NCI-H510A treated with DMSO at 0.1 percent for 48 hours (cell line): ENCODE measurements around the gene CPZ.
"Not testable (repeated sequence)": the region's sequence is repeated elsewhere in the genome, so short reads cannot be mapped to it uniquely, and the experiment has no call there.

Experiments used
- DNase-seq: peaks from one replicate; lab custom pipeline; 2025; lab: John Stamatoyannopoulos, UW

Gene CPZ

DNA sequence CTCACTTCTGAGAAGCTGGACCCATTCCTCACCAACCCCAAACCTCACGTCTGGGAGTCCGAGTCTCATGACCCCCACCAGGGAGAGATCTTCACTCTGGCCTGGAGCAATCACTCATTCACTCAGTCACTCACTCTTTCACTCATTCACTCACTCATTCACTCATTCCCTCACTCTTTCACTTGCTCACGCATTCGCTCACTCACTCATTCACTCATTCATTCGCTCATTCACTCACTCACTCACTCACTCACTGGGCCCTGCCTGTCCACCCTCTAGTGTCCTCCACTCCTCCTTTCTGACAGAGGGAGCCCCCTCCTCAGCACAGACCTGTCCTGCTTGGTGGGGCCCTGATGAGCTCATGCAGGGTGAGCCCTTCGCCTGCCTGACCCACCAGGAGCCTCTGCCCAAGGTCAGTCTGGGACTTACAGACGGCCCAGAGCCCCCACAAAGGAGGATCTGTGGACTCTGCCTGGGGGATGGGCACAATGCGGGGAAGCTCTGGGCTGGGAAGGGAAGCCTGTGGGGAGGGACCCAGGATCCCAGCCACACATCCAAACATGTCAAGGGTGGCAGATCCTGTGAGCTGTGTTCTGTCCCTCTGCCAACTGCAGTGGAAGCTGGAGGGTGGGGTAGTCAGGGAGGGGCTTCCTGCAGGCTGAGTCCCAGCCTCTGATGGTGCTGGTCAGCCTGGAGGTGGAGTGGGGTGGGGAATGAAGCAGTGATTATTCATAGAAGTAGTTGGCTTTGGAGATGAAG lies 18.5 kb downstream of the CPZ start:
- DNase-seq: no peak

DNA sequence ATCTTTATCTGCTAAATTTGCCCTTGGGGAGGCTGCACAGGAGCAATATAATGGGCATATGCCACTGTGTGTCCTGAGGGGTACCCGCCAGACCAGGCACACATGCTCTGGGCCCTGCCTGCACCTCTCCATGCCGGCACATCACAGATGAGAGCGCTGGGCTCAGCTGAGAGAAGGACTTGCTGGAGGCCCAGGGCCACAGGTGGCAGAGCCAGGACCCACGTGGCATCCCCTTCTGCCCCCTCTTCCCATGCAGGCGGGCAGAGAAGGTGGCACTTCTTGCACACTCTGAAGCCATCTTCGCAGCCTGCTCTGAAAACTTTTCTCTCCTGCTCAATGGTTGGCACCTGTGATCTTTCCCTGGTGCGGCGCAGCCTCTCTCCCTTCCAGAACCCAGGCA lies 20.1 kb downstream of the CPZ start:
- DNase-seq: no peak

DNA sequence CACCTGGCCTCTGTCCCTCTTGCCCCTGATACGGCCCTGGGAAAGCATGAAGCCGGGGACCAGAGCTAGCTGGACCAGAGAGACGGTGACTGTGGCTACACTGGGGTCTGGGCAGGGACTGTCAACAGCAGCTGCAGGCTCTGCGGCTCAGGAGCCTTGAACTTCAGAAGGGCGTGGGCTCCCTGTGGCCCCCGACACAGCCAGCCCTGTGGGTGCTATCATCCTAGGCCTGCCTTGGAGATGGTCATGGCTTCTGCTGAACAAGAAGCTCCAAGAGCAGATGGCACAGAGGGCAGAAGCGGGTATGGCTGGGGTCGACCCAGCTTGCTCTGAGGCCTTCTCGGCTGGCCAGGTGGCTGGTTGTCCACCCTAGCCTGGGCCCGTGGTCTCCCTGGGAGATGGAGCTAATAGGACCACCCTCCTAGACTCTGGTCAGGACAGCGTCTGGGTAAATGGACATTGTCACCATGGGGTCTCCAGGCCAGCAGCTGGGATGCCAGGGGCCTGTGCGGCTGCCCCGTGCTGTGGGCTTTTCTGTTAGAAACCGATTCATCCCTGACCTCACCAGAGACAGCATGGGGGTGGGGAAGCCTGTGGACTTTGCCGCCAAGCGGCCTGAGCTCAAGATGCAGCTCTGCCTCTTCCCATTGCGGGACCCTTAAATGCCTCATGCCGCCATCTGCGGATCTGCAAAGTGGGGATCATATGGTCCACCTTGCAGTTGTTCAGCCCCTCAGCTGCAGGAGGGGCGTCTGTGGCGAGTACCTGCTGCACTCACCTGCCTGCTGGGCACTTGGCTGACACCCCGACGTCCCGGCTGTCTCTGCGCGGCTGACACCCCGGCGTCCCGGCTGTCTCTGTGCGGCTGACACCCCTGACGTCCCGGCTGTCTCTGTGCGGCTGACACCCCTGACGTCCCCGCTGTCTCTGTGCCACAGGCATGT lies 21.1 kb downstream of the CPZ start:
- no peak for DNase-seq

DNA sequence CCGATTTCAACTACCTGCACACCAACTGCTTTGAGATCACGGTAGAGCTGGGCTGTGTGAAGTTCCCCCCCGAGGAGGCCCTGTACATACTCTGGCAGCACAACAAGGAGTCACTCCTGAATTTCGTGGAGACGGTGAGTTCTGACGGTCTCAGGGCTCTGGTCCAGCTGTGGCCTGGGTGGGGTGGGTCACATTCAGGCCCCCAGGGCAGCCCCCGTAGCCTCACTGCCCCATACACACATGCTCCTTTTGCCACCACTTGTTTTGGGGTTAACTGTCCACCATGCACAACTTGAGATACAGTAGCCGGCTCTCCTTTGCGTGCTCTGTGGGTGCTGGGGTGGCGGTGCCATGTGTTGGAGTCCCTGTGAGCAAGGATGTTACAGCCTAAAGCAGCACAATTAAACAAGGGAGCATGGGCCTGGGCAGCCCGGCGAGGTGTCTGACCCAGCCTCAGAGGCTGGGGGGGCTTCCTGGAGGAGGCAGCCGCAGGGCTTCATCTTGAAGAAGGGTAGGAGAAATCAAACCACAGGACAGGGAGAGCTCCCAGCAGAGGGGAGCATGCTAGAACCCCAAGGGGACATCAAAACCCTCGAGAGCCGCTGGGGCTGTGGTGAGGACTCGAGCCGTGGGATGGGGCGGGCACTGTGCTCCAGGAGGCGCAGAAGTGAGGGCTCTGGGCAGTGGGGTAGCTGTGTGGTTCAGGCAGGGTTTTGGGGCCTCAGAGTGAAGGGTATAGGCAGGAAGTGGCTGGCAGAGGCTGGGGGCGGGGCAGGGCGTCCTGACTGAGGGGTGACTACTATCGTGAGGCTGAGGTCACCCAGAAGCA lies 22.0 kb downstream of the CPZ start:
- DNase-seq: no peak

DNA sequence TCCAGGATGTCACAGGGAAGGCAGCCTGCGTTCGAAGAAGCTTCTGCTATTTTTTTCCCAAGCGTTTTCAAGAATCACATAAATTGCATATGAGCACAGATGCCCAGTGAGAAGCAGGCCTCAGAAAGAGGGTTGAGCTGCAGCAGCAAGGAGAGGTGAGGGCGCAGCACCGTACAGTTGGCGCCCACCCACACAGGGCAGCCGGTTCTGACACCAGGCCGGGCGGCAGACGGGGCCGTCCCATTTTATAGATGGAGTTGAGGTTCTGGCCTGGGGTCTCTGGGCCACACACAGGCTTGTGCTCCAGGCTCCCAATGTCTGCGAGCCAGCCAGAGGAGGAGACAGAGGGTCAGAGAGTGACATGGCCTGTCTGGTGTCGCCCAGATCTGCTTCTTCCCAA lies 22.8 kb downstream of the CPZ start:
- DNase-seq: no peak

DNA sequence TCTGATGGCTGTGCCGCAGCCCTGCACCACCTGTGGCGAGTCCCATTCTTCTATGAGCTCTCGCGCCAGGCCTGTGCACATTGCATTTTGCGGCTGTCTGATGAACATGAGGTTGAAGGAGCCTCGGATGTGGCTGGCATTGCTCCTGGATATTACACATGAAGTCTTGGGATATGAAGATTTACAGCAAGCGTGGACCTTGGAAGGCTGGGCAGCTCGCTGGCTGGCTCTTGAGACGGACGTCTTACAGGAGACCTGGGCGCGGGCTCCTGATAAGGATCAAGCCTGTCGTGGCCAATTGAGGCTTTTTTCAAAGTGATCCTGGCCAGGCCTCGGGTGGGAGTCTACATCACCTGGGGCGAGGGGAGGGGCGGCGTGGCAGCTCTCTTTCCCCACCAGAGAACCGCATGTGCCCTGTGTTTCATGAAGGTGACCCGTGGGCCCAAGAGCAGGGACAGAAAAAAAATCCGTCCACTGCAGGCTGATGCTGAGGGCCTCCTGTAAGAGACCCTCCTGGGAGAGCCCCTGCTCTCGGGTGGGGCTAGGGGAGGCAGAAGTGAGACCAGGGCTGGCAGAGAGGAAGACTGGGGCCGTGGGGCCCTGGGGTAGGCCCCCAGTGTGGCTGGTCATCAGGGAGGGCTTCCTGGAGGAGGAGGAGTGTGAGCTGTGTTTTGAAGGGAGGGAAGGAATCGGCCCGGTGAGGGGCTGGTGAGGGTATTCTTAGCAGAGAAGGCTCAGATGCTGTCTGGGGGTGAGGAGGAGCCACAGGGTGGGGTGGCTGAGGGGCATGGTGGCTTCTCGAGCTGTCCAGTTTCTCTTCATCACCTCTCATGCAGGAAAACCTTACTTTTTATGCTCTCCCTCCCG lies 23.6 kb downstream of the CPZ start:
- no peak for DNase-seq

DNA sequence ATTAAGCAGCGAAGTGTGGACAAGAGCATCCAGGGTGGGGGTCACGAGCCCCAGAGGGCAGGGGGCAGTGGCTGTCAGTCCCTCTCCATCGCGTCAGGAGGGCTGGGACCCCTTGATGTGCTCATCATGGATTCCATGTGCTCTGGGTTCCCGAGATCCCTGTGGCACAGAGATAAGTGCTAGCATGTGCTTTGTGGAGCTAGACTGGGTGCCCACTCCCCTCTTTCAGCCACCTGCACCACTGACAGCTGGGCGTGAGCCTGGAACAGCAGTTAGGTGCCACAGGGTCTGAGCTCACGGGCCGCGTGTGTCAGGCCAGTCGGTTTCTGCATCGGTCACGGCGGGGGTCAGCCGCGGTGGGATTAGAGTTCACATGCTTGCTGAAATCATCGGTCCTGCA lies 24.3 kb downstream of the CPZ start:
- DNase-seq: no peak

DNA sequence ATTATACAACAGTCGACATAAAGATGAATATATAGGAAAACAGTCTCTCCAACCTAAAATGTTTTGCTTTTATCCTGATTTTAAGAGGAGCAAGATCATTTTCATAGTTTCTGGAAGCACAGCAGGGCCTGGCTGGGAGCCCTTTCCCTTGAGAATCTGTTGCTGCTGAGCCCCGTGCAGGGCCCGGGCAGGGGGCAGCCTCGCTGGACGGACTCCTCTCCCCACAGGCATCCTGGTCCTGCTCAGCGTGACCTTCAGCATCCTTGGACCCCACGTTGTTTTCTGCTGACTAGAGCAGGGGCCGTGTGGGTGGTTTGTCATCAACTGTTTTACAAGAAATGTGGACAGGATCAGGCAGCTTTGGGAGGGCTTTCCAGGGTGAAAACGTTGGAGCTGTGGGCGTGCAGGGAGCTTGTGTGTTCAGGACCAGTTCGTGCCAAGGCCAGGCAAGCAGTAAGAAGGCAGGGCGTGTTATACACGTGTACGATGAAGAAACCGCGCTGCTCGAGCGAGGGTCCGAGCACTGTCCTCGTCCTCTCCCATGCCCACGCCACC lies 25.0 kb downstream of the CPZ start:
- no peak for DNase-seq

DNA sequence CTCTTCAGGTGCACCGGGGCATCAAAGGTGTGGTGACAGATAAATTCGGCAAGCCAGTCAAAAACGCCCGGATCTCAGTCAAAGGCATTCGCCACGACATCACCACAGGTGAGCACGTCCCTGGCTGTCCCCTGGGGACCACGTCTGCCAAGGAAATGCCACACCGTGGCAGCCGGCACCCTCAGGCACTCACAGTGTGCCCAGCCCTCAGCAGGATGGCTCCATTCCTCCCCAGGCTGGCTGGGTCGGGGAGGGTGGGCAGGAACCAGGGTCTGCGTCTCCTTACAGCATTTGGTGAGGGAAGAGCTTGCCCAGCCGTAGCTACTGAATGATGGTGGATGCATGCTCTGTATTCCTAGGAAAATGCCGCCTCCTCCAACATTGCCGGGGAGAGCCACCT lies 25.9 kb downstream of the CPZ start:
- DNase-seq: no peak

DNA sequence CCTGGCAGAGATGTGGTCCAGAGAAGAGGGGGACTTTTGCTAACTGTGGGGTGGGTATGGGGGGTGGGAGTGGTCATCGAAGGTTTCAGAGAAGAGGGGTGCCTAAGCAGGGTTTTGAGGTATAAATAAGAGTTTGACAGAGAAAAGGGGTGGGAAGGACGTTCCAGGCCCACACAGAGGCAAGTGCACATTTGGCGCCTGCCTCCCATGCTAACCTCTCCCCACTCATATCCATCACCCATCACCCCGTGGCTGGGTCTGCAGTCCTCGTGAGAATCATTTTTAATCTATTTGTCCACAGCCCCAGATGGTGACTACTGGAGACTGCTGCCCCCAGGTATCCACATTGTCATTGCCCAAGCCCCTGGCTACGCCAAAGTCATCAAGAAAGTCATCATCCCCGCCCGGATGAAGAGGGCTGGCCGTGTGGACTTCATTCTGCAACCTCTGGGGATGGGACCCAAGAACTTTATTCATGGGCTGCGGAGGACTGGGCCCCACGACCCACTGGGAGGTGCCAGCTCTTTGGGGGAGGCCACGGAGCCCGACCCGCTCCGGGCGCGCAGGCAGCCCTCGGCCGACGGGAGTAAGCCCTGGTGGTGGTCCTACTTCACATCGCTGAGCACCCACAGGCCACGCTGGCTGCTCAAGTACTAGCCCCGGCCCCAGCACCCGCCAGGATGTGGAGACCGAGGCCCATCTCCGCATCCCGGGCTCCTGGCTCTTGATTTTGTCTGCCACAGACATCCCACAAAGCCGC lies 26.6 kb downstream of the CPZ start:
- no peak for DNase-seq

DNA sequence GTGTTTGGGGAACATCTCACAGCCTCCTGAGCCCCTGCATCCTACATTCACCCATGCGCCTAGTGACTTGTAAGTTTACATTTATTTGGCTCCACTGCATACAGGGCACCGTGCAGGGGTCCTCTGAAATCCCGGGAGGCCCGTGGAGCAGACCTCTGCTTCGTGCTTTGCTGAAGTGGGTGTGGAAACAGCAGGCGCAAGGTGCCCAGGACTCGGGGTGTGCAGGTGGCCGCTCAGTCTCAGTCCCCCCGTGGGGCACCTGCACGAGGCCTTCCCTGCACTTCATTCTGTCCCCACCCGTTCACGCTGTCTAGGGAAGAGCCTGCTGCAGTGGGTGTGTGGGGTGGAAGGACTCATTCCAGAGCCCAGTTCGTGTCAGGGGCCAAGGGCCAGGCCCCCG lies 28.6 kb downstream of the CPZ start:
- not testable (repeated sequence) for DNase-seq

DNA sequence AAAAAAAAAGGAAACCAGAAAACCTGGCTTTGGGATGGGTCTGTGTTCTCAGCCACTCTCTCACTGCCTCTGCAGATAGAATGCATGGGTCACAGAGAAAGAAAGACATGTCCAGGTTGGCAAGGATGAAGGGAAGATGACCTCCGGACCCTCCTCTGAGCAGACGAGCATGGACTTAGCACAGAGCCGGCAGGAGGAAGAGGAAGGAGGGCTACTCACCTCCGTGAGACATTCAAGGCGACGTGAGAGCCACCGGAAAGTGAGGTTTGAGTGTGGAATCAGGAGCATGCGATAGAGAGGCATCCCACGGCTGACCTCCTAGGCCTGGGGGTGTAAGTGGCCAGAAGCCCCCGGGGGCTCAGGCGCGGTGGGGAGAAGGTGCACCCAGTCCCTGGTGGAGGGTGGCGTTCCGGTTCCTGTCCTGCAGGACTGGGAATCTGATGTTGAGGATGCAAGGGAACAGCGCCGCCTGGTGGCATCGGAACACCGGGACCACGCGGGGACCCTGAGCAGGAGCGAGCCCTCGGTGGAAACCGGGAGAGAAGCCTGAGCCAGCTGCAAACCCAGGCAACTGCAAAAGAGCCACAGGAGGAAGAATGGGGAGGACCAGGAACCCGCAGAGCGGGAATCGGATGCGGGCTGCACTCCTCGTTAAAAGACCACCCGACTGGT lies 32.2 kb downstream of the CPZ start:
- not testable (repeated sequence) for DNase-seq

DNA sequence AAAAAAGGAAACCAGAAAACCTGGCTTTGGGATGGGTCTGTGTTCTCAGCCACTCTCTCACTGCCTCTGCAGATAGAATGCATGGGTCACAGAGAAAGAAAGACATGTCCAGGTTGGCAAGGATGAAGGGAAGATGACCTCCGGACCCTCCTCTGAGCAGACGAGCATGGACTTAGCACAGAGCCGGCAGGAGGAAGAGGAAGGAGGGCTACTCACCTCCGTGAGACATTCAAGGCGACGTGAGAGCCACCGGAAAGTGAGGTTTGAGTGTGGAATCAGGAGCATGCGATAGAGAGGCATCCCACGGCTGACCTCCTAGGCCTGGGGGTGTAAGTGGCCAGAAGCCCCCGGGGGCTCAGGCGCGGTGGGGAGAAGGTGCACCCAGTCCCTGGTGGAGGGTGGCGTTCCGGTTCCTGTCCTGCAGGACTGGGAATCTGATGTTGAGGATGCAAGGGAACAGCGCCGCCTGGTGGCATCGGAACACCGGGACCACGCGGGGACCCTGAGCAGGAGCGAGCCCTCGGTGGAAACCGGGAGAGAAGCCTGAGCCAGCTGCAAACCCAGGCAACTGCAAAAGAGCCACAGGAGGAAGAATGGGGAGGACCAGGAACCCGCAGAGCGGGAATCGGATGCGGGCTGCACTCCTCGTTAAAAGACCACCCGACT lies 37.8 kb downstream of the CPZ start:
- not testable (repeated sequence) for DNase-seq

DNA sequence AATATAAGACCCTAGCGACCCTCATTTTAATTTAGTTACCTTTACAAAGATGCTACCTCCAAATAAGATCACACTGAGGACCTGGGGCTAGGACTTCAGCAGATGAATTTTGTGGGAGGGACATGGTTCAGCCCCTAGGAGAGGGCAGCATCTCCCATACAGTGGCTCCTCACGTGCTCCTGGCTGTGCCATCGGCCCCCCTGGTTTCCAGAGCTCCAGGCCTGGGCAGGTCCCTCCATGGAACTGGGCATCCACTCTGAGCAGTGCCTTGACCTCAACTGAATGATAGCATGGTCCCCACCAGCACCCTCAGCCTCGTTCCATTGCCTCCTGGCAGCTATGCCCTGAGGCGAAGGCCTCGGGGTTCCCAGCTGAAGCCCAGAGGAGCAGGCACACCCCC lies 39.3 kb downstream of the CPZ start:
- not testable (repeated sequence) for DNase-seq

DNA sequence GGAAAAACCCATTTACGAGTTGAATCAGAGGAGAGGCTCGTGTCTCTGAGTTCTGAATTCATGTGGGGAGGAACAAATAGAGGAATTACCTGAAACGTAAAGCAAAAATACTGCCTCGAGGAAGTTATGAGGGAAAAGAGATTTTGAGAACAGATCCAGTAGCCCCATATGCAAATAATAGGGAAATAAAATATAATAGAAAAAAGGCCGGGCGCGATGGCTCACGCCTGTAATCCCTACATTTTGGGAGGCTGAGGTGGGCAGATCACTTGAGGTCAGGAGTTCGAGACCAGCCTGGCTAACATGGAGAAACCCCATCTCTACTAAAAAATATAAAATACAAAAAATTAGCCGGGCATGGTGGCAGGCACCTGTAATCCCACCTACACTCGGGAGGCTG lies 42.2 kb downstream of the CPZ start:
- DNase-seq: not testable (repeated sequence)

DNA sequence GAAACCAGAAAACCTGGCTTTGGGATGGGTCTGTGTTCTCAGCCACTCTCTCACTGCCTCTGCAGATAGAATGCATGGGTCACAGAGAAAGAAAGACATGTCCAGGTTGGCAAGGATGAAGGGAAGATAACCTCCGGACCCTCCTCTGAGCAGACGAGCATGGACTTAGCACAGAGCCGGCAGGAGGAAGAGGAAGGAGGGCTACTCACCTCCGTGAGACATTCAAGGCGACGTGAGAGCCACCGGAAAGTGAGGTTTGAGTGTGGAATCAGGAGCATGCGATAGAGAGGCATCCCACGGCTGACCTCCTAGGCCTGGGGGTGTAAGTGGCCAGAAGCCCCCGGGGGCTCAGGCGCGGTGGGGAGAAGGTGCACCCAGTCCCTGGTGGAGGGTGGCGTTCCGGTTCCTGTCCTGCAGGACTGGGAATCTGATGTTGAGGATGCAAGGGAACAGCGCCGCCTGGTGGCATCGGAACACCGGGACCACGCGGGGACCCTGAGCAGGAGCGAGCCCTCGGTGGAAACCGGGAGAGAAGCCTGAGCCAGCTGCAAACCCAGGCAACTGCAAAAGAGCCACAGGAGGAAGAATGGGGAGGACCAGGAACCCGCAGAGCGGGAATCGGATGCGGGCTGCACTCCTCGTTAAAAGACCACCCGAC lies 43.5 kb downstream of the CPZ start:
- DNase-seq: not testable (repeated sequence)

DNA sequence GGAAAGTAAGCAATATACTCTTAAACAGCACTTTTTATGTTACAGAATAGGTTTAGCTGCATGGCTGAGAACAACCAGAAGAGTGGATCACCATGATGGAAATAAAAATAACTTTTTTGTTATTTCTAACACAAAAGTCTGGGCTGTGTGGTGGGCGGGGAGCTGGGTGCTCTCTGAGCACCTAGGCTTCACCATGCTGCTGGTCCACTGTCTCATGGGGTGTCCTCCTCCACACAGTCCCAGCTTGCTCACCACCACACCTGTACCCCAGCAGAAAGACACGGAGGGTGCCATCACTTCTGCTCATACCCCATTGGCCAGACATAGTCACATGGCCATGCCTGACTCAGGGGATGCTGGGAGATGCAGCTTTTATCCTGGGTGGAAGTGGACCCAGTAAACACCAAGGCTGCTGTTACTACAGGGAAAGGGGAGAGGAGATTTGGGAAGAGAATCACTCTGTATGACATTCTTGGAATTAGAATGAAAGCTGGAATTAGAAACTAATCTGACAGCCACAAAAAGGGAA lies 45.0 kb downstream of the CPZ start:
- DNase-seq: no peak

DNA sequence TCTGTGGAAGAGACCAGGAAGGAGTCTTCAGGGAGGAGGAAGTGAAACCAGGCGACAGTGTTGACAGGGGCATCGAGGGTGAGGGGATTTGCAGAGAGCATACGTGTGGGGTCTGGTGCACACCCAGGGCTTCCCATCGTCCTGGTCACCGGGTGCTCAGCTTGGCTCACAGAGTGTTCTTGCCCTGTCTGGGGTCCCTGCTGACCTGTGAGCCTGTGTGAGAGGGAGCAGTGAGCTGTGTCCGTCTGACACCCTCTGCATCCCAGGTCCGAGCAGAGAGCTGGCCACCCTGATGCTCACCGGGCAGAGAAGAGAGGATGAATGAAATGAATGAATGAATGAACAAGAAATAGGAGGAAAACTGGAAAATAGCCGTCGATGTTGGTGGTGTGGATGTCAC lies 46.5 kb downstream of the CPZ start:
- DNase-seq: no peak
